GM19468 (cell line): ENCODE results near the gene C19orf25.
"Not testable (repeated sequence)": the region's sequence is repeated elsewhere in the genome, so short reads cannot be mapped to it uniquely, and the experiment has no call there.

Source experiments
- ATAC-seq: cut with Tn5 transposase; IDR thresholded peaks from one replicate; pipeline ENCODE4 v1.9.1; 2021; ENCODE audit warnings: mild to moderate bottlenecking, moderate library complexity, moderate number of reproducible peaks; ENCODE audit not compliant: unreplicated experiment; ENCODE audit errors: extremely low read depth

The C19orf25 gene

GRCh38 chr19:1483131-1483978 lies 4.3 kb upstream of the C19orf25 start:
- no peak for ATAC-seq

- ATAC-seq, result no peak
Measured at GRCh38 chr19:1482361-1483130, 3.5 kb upstream of the C19orf25 start.

GRCh38 chr19:1481893-1482360 lies 2.9 kb upstream of the C19orf25 start:
- ATAC-seq, result no peak

GRCh38 chr19:1481224-1481892 lies 2.3 kb upstream of the C19orf25 start:
- ATAC-seq, result no peak

- not testable (repeated sequence) for ATAC-seq
Measured at GRCh38 chr19:1477056-1477455, 2.0 kb downstream of the C19orf25 start.

GRCh38 chr19:1475751-1476437 lies 3.1 kb downstream of the C19orf25 start:
- no peak for ATAC-seq

- no peak for ATAC-seq
Measured at GRCh38 chr19:1474765-1475351, 4.2 kb downstream of the C19orf25 start.

GRCh38 chr19:1474011-1474764 lies 4.8 kb downstream of the C19orf25 start:
- no peak for ATAC-seq

GRCh38 chr19:1473085-1473851 lies 5.7 kb downstream of the C19orf25 start:
- no peak for ATAC-seq

- no peak for ATAC-seq
Measured at GRCh38 chr19:1472231-1473084, 6.6 kb downstream of the C19orf25 start.

GRCh38 chr19:1471515-1472160 lies 7.4 kb downstream of the C19orf25 start:
- no peak for ATAC-seq

GRCh38 chr19:1471010-1471514 lies 8.0 kb downstream of the C19orf25 start:
- no peak for ATAC-seq

GRCh38 chr19:1470305-1471009 lies 8.6 kb downstream of the C19orf25 start:
- ATAC-seq, result no peak

GRCh38 chr19:1470055-1470304 lies 9.0 kb downstream of the C19orf25 start:
- no peak for ATAC-seq

GRCh38 chr19:1469255-1470054 lies 9.6 kb downstream of the C19orf25 start:
- ATAC-seq, result no peak

GRCh38 chr19:1468821-1469254 lies 10.2 kb downstream of the C19orf25 start:
- no peak for ATAC-seq
